ENCODE data around the gene RTN4RL1. TPM values are rescaled to one million over a fixed set of nuclear protein-coding genes. Genes with fewer than 3 reads are reported as not detected.

The RTN4RL1 gene
- total and polyA plus RNA-seq, 12 donors = 0.81 to 6.3 (median 2.7) TPM

DNA sequence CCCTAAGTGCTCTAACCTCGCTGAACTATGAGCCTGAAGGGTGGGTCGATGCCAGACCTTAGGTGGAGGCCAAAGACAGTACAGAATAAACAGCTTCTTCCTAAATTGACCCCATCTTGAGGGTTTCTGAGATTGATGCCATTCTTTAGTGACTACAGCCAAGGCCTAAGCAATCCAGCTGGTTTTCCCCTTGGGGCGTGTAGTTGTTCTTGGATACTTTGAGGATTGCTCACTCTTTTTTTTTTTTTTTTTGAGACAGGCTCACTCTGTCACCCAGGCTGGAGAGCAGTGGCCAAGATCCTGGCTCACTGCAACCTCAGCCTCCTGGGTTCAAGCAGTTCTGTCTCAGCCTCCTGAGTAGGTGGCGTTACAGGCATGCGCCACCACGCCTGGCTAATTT is 18.7 kb upstream of the RTN4RL1 start:
- ATAC-seq = no peak
- DNase-seq = no peak
- Histone ChIP-seq H3K27me3 (peaks cover 0 to 13% (median 0%) of the 10 kb centered on the region in 7 donors), H3K4me3 (no peak overlapping the region), H3K9me3 (no peaks in the 10 kb centered on the region), H3K27ac (no peak overlapping the region), H3K4me1 (peaks cover 8 to 44% (median 29%) of the 10 kb centered on the region in 9 donors), H3K36me3 (peaks cover 0 to 42% (median 14%) of the 10 kb centered on the region in 9 donors)
- TF ChIP-seq, protein P1, sequence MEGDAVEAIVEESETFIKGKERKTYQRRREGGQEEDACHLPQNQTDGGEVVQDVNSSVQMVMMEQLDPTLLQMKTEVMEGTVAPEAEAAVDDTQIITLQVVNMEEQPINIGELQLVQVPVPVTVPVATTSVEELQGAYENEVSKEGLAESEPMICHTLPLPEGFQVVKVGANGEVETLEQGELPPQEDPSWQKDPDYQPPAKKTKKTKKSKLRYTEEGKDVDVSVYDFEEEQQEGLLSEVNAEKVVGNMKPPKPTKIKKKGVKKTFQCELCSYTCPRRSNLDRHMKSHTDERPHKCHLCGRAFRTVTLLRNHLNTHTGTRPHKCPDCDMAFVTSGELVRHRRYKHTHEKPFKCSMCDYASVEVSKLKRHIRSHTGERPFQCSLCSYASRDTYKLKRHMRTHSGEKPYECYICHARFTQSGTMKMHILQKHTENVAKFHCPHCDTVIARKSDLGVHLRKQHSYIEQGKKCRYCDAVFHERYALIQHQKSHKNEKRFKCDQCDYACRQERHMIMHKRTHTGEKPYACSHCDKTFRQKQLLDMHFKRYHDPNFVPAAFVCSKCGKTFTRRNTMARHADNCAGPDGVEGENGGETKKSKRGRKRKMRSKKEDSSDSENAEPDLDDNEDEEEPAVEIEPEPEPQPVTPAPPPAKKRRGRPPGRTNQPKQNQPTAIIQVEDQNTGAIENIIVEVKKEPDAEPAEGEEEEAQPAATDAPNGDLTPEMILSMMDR (IDR thresholded peaks at IDR 0.05) = no peak
- intact Hi-C loops (cut with DNase I) = loop anchor here in 4 of 10 donors (5.0 to 10.0 kb wide), 3 partner anchors 136 to 379 kb away; partner anchors contain the start of gene WDR81 (in 2 of the 4)
- WGBS, 2 donors = 90 to 92% methylated on average over 6 of the region's 6 CpGs

GRCh38 chr17:2042933-2043332 is 17.8 kb upstream of the RTN4RL1 start:
- H3K4me3 ChIP-seq = peak overlapping the region in 7 of 10 donors; percentile 70 to 97 (median 83)
- H3K36me3 ChIP-seq = peaks cover 0 to 50% (median 14%) of the 10 kb centered on the region in 9 donors
- H3K4me1 ChIP-seq = peaks cover 8 to 41% (median 26%) of the 10 kb centered on the region in 9 donors
- DNase-seq (no peak), ATAC-seq (no peak)
- H3K9me3 ChIP-seq = no peaks in the 10 kb centered on the region
- WGBS, 2 donors = 84 to 90% methylated on average over 5 of the region's 5 CpGs
- TF ChIP-seq, protein P1 (IDR thresholded peaks at IDR 0.05) = no peak
- H3K27me3 ChIP-seq = peaks cover 0 to 4% (median 0%) of the 10 kb centered on the region in 7 donors
- peak overlapping the region in 7 of 10 donors; percentile 93 to 98 (median 95) for H3K27ac ChIP-seq
- intact Hi-C loops (cut with DNase I) = loop anchor here in 4 of 10 donors (5.0 to 10.0 kb wide), 3 partner anchors 136 to 378 kb away; partner anchors contain the start of gene WDR81 (in 2 of the 4)

DNA sequence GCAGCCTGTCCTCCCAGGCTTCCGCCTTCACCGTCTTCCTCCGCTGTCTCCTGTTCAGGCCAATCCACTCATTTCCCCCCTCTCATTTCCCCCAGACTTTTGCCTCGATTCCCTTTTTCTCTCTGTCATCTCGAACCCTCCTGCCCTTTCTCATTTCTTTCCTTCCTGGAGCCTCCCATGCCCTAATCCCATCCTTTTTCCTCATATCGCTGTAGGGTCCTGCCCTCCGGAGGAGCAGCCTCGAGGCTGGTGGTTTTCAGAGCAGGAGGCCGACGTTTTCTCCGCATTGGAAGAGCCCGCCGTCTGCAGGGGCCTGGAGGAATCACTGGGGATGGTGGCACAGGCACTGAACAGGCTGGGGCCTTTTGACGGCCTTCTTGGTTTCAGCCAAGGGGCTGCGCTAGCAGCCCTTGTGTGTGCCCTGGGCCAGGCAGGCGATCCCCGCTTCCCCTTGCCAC is 17.3 kb upstream of the RTN4RL1 start:
- Histone ChIP-seq H3K27me3 (no peaks in the 10 kb centered on the region), H3K4me3 (peak overlapping the region; percentile 53 to 97 (median 80)), H3K36me3 (peaks cover 0 to 56% (median 17%) of the 10 kb centered on the region in 9 donors), H3K9me3 (no peaks in the 10 kb centered on the region), H3K4me1 (peaks cover 8 to 41% (median 26%) of the 10 kb centered on the region in 9 donors), H3K27ac (peak overlapping the region; percentile 72 to 98 (median 93))
- TF ChIP-seq, protein P1 (IDR thresholded peaks at IDR 0.05) = no peak
- no peak for DNase-seq
- 15 to 20% methylated on average over 17 of the region's 17 CpGs for WGBS, 2 donors
- intact Hi-C loops (cut with DNase I) = loop anchor here in 4 of 10 donors (5.0 to 10.0 kb wide), 3 partner anchors 135 to 378 kb away; partner anchors contain the start of gene WDR81 (in 2 of the 4)
- peak in 7 of 8 donors; percentile 1 to 22 (median 9) for ATAC-seq

DNA sequence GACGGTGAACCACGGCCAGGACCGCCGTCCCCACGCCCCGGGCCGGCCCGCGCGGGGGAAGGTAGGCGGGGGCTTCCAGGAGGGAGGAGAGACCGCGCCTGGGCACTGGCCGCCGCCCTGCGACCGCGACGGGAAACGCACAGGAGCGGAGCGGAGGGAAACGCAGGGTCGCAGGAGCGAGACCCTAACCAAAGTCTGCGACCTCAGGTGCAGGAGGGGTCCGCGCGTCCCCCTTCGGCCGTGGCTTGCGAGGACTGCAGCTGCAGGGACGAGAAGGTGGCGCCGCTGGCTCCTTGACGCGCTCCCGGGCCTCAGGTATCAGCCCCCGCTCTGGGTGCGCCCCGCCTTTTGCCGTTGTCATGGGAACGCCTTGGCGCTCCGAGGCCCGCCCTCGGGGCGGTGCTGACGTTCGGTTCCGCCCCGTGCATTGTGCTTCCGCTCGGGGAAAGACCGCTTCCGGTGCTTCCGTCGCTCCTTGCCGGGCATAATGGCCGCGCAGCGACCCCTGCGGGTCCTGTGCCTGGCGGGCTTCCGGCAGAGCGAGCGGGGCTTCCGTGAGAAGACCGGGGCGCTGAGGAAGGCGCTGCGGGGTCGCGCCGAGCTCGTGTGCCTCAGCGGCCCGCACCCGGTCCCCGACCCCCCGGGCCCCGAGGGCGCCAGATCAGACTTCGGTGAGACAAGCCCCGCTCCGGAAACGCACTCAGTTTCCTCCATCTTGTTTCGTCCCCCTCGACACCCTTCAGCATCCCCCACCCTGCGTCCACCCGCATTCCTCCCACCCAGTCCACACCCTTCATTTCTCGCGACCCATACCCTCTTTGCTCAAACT is 16.6 kb upstream of the RTN4RL1 start, which contains the start of gene OVCA2:
OVCA2 (plus strand) TSS at position 462 of the 829 bp plus-strand sequence; CDS start at position 488, 26 bp downstream.
- TF ChIP-seq, protein P1 (IDR thresholded peaks at IDR 0.05) = peak; percentile 15 to 80 (median 64)
- H3K36me3 ChIP-seq = peaks cover 0 to 62% (median 23%) of the 10 kb centered on the region in 9 donors
- intact Hi-C loops (cut with DNase I) = loop anchor here in 4 of 10 donors (5.0 to 10.0 kb wide), 3 partner anchors 134 to 377 kb away; partner anchors contain the start of gene WDR81 (in 2 of the 4)
- peaks cover 8 to 41% (median 26%) of the 10 kb centered on the region in 9 donors for H3K4me1 ChIP-seq
- 1 to 3% methylated on average over 90 to 93 of the region's 93 CpGs for WGBS, 2 donors
- no peaks in the 10 kb centered on the region for H3K27me3 ChIP-seq
- H3K9me3 ChIP-seq = no peaks in the 10 kb centered on the region
- H3K27ac ChIP-seq = peak within 1 kb of the TSS; percentile 72 to 98 (median 93)
- DNase-seq (peak; percentile 94), ATAC-seq (peak; percentile 93 to 97 (median 95))
- H3K4me3 ChIP-seq = peak within 1 kb of the TSS; percentile 53 to 97 (median 80)
